NK-92 (cell line): ENCODE results near the gene PRSS56.
"Not testable (repeated sequence)": the region's sequence is repeated elsewhere in the genome, so short reads cannot be mapped to it uniquely, and the experiment has no call there.

ENCODE experiments used
- DNase-seq: peaks from one replicate; lab custom pipeline; 2025; ENCODE audit not compliant: unreplicated experiment; lab: John Stamatoyannopoulos, UW

Gene PRSS56

DNA sequence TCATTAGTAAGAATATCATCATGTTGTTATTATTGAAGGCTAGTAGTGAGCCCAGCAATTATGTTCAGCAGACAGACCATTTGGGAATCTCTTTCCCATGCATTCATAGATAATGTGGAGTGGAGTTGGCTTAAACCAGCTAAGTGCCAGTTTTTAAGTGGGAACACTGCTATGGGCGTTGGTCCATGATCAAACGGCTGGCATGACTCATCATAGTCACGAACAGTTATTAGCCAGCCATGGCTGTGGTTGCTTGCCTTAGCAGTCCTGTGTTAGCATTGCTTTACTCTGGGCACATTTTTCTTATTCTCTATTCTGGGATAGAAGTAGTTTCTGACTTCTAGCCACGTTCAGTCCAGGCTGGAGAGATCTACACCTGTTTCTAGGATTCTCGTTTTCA, 48.0 kb downstream of the PRSS56 start:
- no peak for DNase-seq

DNA sequence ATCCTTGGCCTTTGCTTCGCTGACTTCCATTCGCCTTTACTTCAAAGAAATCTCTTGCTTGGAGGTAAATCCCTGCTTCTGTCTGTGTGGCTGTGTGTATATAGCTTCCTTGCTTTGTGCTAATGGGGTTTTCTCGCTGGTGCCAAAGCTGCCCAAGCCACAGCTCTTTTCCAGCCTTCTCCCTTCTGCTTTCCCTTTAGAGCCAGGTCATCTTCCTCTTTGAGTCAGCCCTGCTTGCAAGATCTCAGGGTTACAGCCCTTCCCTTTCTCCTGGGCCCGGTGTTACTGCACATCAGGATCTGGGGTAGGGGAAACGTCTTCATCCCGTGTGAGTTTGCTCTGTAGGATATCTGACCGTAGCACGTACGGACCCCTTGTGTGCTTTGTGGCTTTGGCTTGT, 49.4 kb downstream of the PRSS56 start:
- DNase-seq: no peak

- DNase-seq: not testable (repeated sequence)
These were observed 50.3 kb downstream of the PRSS56 start for GRCh38 chr2:232570481-232570880.

- DNase-seq: no peak
These were observed 50.9 kb downstream of the PRSS56 start for GRCh38 chr2:232571026-232571474.

DNA sequence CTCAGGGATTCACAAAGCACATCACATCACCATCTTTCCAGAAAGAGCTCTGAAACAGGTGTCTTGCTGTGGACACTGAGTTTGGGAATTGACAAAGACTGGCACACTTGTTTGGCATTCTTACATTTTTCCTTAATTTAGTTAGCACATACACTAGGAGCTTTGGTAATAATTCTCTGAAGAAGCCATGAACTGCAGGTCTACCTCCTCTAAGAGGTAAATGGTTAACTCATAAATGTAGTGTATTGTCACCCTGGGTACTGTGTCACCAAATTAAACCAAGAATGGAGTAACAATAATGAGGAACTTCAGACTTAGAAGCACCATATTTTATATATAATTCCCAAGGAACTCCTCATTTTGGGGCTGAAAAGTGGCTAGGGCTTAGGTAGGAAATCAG, 52.9 kb downstream of the PRSS56 start:
- DNase-seq: no peak

DNA sequence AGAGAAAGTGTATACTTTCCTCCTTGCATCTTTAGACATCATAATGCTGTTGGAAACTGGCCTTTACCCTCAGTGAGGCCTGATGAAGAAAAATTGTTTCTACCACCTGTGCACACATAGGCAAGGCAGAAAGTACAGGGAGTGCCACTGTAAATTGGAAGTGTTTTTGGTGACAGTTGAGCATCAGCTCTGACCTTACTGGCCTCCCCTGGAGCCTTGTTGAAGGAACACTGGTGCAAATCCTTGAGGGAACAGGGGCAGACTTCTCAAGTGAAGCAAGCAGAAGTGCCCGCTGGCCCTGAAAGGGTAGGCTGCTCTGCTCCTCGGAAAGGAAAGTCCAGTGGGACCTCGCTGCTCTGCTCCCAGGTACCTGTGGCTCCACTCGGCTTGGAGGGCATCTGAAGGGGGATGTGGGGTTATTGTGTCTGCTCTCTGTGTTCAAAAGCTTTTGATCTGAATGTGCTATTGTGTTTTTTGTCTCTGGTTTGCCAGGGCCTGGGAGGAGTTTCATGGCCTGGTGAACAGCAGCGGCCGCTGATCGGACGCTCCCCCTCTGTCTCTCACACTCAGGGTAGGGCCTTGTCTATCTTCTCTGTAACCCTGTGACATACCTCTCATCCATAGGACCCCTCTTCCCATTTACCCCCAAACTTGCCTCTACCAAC, 53.7 kb downstream of the PRSS56 start:
- no peak for DNase-seq

DNA sequence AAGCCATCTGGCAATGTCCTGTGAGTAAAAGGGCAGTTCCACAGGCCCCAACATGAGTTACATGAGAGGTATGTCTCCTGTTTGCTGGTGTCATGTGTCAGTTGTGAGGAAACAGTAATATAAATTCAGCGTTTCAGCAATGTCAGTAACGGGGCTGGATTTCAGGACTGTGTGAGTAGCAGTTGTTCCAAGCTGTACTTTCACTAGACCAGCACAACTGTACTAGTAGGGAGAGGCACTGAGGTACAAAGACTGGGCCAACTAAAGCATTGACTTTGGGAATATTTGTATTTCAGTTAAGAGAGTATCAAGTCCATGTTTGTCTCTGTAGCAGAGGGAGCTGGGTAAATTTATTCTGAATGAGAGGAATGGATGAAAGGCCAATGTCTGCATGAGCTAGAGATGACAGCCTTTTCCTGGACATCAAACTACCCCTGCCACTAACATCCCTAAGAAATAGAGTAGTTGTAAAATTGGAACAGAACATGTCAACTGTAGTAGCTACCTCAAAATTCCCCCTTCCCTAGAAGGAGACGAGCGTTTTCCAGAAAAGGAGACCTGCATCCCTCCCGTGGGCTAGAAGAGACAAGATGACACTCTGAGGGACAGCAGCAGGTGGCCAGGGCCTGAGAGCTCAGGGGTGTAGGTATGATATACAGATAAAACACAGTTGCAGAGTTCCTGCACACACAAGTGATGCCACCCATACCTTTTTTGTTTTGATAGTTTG, 54.7 kb downstream of the PRSS56 start:
- no peak for DNase-seq
